A549 (cell line): ENCODE results near the gene PRDM15.

ENCODE experiments used
- CBX8 ChIP-seq: fragments of 200-600 bp; sonication (generic); IDR thresholded peaks from 2 replicates; pipeline ENCODE4 v1.6.1; 2016
- CEBPB ChIP-seq, 2 experiments: fragments of >200 bp in 1 of 2; sonication (Bioruptor Twin) in 1 of 2; formaldehyde crosslinking in 1 of 2; IDR thresholded peaks; 2 replicates each; pipeline ENCODE4 v1.6.1; 2012 to 2016
- CTCF ChIP-seq: fragments of >200 bp; sonication (Bioruptor Twin); formaldehyde crosslinking; IDR thresholded peaks from 3 replicates; pipeline ENCODE4 v1.5.1; 2016
- ELK1 ChIP-seq: fragments of 150-350 bp; IDR thresholded peaks from 2 replicates; pipeline ENCODE4 v1.6.1; 2014; ENCODE audit warnings: low read depth, mild to moderate bottlenecking, low read length
- HMGXB4 ChIP-seq: fragments of 250-450 bp; sonication (Bioruptor Pico); IDR thresholded peaks from 2 replicates; pipeline ENCODE4 v1.5.0; 2021; ENCODE audit warnings: mild to moderate bottlenecking, moderate library complexity, borderline replicate concordance
- HOXA7 ChIP-seq: fragments of 250-450 bp; sonication (Bioruptor Pico); IDR thresholded peaks from 2 replicates; pipeline ENCODE4 v1.5.0; 2020; ENCODE audit warnings: mild to moderate bottlenecking, moderate library complexity
- MYC ChIP-seq: IDR thresholded peaks from 2 replicates; pipeline ENCODE4 v1.6.1; 2012; ENCODE audit warnings: mild to moderate bottlenecking, inconsistent platforms, low read length, improper control_type of control experiment, borderline replicate concordance
- POLR2A ChIP-seq: IDR thresholded peaks from 2 replicates; pipeline ENCODE4 v1.6.1; 2012; ENCODE audit warnings: mild to moderate bottlenecking, low read length
- SREBF2 ChIP-seq: fragments of 450-650 bp; IDR thresholded peaks from 2 replicates; pipeline ENCODE4 v1.6.1; 2014; ENCODE audit warnings: mild to moderate bottlenecking, moderate library complexity
- USF2 ChIP-seq: fragments of 450-650 bp; IDR thresholded peaks from 2 replicates; pipeline ENCODE4 v1.6.1; 2014; ENCODE audit warnings: antibody characterized with exemption

GRCh38 chr21:41801321-41802197 is 77.6 kb downstream of the PRDM15 start:
- no peak for TF ChIP-seq CEBPB (IDR thresholded peaks at IDR 0.05)
- TF ChIP-seq ELK1 = no peak
- no peak for TF ChIP-seq CTCF
- no peak for TF ChIP-seq SREBF2
- no peak for TF ChIP-seq HMGXB4 (CRISPR knock-in tag)
- TF ChIP-seq HOXA7 (CRISPR knock-in tag) = no peak
- no peak for TF ChIP-seq MYC
- TF ChIP-seq CBX8 = no peak
- no peak for TF ChIP-seq USF2
- no peak for TF ChIP-seq POLR2A
